K562 (cell line): Measurements from ENCODE around the gene POMC. TPM values are rescaled to one million over a fixed set of nuclear protein-coding genes. Genes with fewer than 3 reads are reported as not detected.

Source experiments
- ATAC-seq: fragments of 200-7000 bp; cut with Tn5 transposase; 3 replicates; pipeline ENCODE4 v1.9.1; 2020; ENCODE audit warnings: moderate library complexity
- BruUV-seq: library from RNA; stranded (reverse); fragments of 400-500 nt; replicated peaks from 2 replicates; lab custom pipeline; 2021; lab: Mats Ljungman, UMichigan
- CTCF ChIA-PET: fragments of 300-600 bp; formaldehyde crosslinking; extraction: SDS; loops from one replicate; lab custom pipeline; 2021; ENCODE audit warnings: low intra/inter-chr PET ratio; lab: Yijun Ruan, JAX
- POLR2A ChIA-PET: fragments of 300-600, 350-650 bp; sonication (Branson Sonifier 250); formaldehyde crosslinking; extraction: SDS; loops from one replicate; lab custom pipeline; 2021; ENCODE audit warnings: antibody characterized with exemption, inconsistent platforms; lab: Yijun Ruan, JAX
- DNase-seq, 4 experiments: peaks; one replicate each; pipeline versions ENCODE4 v3.0.0 to v3.0.0-alpha.2; 2011 to 2018; ENCODE audit warnings: low spot score in 3 of 4, mixed read lengths in 3 of 4; ENCODE audit errors: extremely low read depth in 1 of 4
- FAIRE-seq: peaks from 2 replicates; lab custom pipeline; 2011; peaks lifted over from hg19 to GRCh38; lab: Jason Lieb, UNC
- H2AFZ ChIP-seq: 2 replicates; pipeline ENCODE4 v1.6.0; 2011; ENCODE audit warnings: low read depth, low read length, control low read depth, inconsistent platforms
- H3K27ac ChIP-seq: fragments of 200-600 bp; 3 replicates; pipeline ENCODE4 v1.8.0; 2011; ENCODE audit warnings: low read depth, mild to moderate bottlenecking, control low read depth, inconsistent platforms, low read length, moderate library complexity, mixed read lengths; ENCODE audit errors: extremely low read depth
- H3K27me3 ChIP-seq, 2 experiments: fragments of 300-600 bp in 1 of 2; 2 replicates in 1 of 2; 3 replicates in 1 of 2; pipeline versions ENCODE4 v1.6.0 to v1.8.0; 2011; ENCODE audit warnings: inconsistent platforms in 2 of 2, low read length in 2 of 2, mild to moderate bottlenecking in 1 of 2, mixed read lengths in 1 of 2, moderate library complexity in 1 of 2; ENCODE audit not compliant: control insufficient read depth in 2 of 2, insufficient read depth in 2 of 2
- H3K36me3 ChIP-seq: fragments of 300-600 bp; 3 replicates; pipeline ENCODE4 v1.8.0; 2011; ENCODE audit warnings: mild to moderate bottlenecking, low read length, inconsistent platforms; ENCODE audit not compliant: control insufficient read depth, insufficient read depth
- H3K4me1 ChIP-seq, 2 experiments: fragments of 200-600 bp in 1 of 2; replicated peaks in 1 of 2; 2 replicates in 1 of 2; 3 replicates in 1 of 2; pipeline versions ENCODE4 v1.5.1 to v1.8.0; 2011; ENCODE audit warnings: inconsistent platforms in 2 of 2, low read length in 2 of 2, mild to moderate bottlenecking in 1 of 2, mixed read lengths in 1 of 2, moderate library complexity in 1 of 2; ENCODE audit not compliant: control insufficient read depth in 2 of 2, insufficient read depth in 2 of 2
- H3K4me2 ChIP-seq: 2 replicates; pipeline ENCODE4 v1.6.1; 2011; ENCODE audit warnings: low read length, control low read depth, inconsistent platforms, mixed read lengths; ENCODE audit not compliant: insufficient read depth
- H3K4me3 ChIP-seq: fragments of 200-600 bp; sonication (generic), shearing (Covaris generic); 2 replicates; pipeline ENCODE4 v1.5.1; 2016; ENCODE audit warnings: control low read depth, inconsistent platforms
- H3K79me2 ChIP-seq: fragments of 200-600 bp; 3 replicates; pipeline ENCODE4 v1.8.0; 2011; ENCODE audit warnings: low read length, inconsistent platforms; ENCODE audit not compliant: control insufficient read depth, insufficient read depth
- H3K9ac ChIP-seq, 2 experiments: 2 replicates each; pipeline versions ENCODE4 v1.6.0 to v1.6.1; 2011; ENCODE audit warnings: low read depth in 2 of 2, low read length in 2 of 2, control low read depth in 1 of 2, inconsistent platforms in 1 of 2, mild to moderate bottlenecking in 1 of 2, mixed read lengths in 1 of 2; ENCODE audit not compliant: insufficient read depth in 1 of 2
- H3K9me1 ChIP-seq: one replicate; pipeline ENCODE4 v1.6.0; 2011; ENCODE audit warnings: inconsistent platforms, mild to moderate bottlenecking, low read length, moderate library complexity; ENCODE audit not compliant: control insufficient read depth, insufficient read depth
- H3K9me3 ChIP-seq: replicated peaks from 2 replicates; pipeline ENCODE4 v1.5.1; 2011; ENCODE audit warnings: low read depth, low read length, inconsistent platforms; ENCODE audit not compliant: control insufficient read depth, insufficient read depth
- H4K20me1 ChIP-seq: replicated peaks from 2 replicates; pipeline ENCODE4 v1.6.1; 2011; ENCODE audit warnings: low read length, inconsistent platforms, mixed read lengths; ENCODE audit not compliant: control insufficient read depth, insufficient read depth
- ARID3A ChIP-seq: IDR thresholded peaks from 2 replicates; pipeline ENCODE4 v1.6.1; 2012; ENCODE audit warnings: low read depth, low read length, improper control_type of control experiment, borderline replicate concordance
- EP400 ChIP-seq: fragments of 450-650 bp; IDR thresholded peaks from 2 replicates; pipeline ENCODE4 v1.6.1; 2017; ENCODE audit warnings: antibody characterized with exemption, mild to moderate bottlenecking, moderate library complexity
- ESRRA ChIP-seq: fragments of 450-650 bp; IDR thresholded peaks from 2 replicates; pipeline ENCODE4 v1.6.1; 2014; ENCODE audit warnings: low read depth, mild to moderate bottlenecking, moderate library complexity, borderline replicate concordance
- MCM3 ChIP-seq: fragments of 450-650 bp; IDR thresholded peaks from 2 replicates; pipeline ENCODE4 v1.6.1; 2016
- PPARD ChIP-seq: fragments of 250-450 bp; sonication (Bioruptor Pico); IDR thresholded peaks from 2 replicates; pipeline ENCODE4 v1.8.0; 2022; ENCODE audit warnings: inconsistent platforms, mild to moderate bottlenecking, moderate library complexity
- SRSF9 ChIP-seq: fragments of 200-400 bp; formaldehyde crosslinking; IDR thresholded peaks from 2 replicates; pipeline ENCODE4 v1.6.1; 2017; ENCODE audit warnings: low read depth, low read length, borderline replicate concordance
- ZNF140 ChIP-seq: fragments of 250-450 bp; sonication (Bioruptor Pico); IDR thresholded peaks from 2 replicates; pipeline ENCODE4 v1.8.0; 2021; ENCODE audit warnings: moderate library complexity, mild to moderate bottlenecking, inconsistent platforms
- ZNF449 ChIP-seq: fragments of 250-450 bp; sonication (Bioruptor Pico); IDR thresholded peaks from 2 replicates; pipeline ENCODE4 v1.8.0; 2022; ENCODE audit warnings: moderate library complexity, mild to moderate bottlenecking, inconsistent platforms
- ZNF586 ChIP-seq: fragments of 450-650 bp; formaldehyde crosslinking; conservative IDR thresholded peaks from 2 replicates; pipeline ENCODE4 v1.4.0; 2020; ENCODE audit warnings: mild to moderate bottlenecking, moderate library complexity
- WGBS: fragments of 100-300 bp; shearing (Covaris generic); methylation state at CpG from one replicate; pipeline ENCODE4 v1.1.6; 2016; ENCODE audit warnings: low coverage, mixed read lengths; ENCODE audit not compliant: insufficient coverage; ENCODE audit errors: missing lambda C conversion rate; 5-methylcytosine and 5-hydroxymethylcytosine counted together
- in situ Hi-C: fragments of 300-500 bp; cut with MboI; formaldehyde crosslinking; loops from 4 replicates; pipeline ENCODE4 v1.15.0; 2018; ENCODE audit warnings: inconsistent platforms, mixed read lengths
- intact Hi-C: fragments of 100-400 bp; cut with micrococcal nuclease; formaldehyde crosslinking; loops from 2 replicates; pipeline ENCODE4 v1.14.2; 2022
- polyA plus RNA-seq, 8 experiments: library from polyadenylated mRNA; depleted of rRNA in 4 of 8; stranded (reverse) in 5 of 8; unstranded in 3 of 8; fragments of >200 nt; fragmentation: Nextera tagmentation in 2 of 8; fragmentation: Illumina TruSeq in 1 of 8; extraction: Ambion mirVana in 2 of 8; extraction: Trizol in 1 of 8; gene quantifications; 2 replicates each; pipeline versions ENCODE4 v1.2.1 to v1.2.3, GENCODE V29; 2011 to 2014; ENCODE audit warnings: inconsistent platforms in 1 of 8, missing spikeins in 1 of 8
- total RNA-seq, 7 experiments: library from RNA; depleted of rRNA in 6 of 7; stranded (reverse); fragments of >200 nt in 6 of 7; fragmentation: Illumina TruSeq in 2 of 7; extraction: Trizol in 2 of 7; gene quantifications; 2 replicates each; pipeline versions ENCODE4 v1.2.1 to v1.2.3, GENCODE V29; 2011 to 2021; ENCODE audit warnings: low replicate concordance in 1 of 7

Gene POMC
- total and polyA plus RNA-seq, 9 of the 15 experiments (the other 6 are each of a cell fraction or from before 2014, with no cell fraction given): not detected

- H2AFZ ChIP-seq: no peak overlapping the region
- no peak overlapping the region for H3K4me3 ChIP-seq
- no TSS peak for BruUV-seq
- H3K79me2 ChIP-seq: no peaks in the 10 kb centered on the region
- ATAC-seq: no peak
- WGBS: 0% methylated on average over 3 of the region's 3 CpGs
- H3K27me3 ChIP-seq: peaks cover 41 to 65% of the 10 kb centered on the region in 2 experiments
- ChIA-PET POLR2A (interaction anchor here (0.6 kb wide), 1 partner anchor 203 kb away, joined by 3 read pairs; no protein-coding TSS in a partner anchor), CTCF (no interaction called here)
- no peak for DNase-seq
- H3K27ac ChIP-seq: no peak overlapping the region
- in situ Hi-C loops: loop anchor here (10.0 kb wide), 1 partner anchor 718 kb away; no protein-coding TSS in a partner anchor
- H3K9me1 ChIP-seq: no peaks in the 10 kb centered on the region
- no peaks in the 10 kb centered on the region for H3K36me3 ChIP-seq
- no peaks in the 10 kb centered on the region for H3K4me1 ChIP-seq
- no peak for FAIRE-seq
- no peak overlapping the region for H3K4me2 ChIP-seq
- H3K9ac ChIP-seq: no peak overlapping the region
- H3K9me3 ChIP-seq: no peaks in the 10 kb centered on the region
- TF ChIP-seq ESRRA: no peak
- TF ChIP-seq PPARD: no peak
- TF ChIP-seq ZNF449 (CRISPR knock-in tag): no peak
- no peak for TF ChIP-seq ZNF140 (CRISPR knock-in tag)
- no peak for TF ChIP-seq EP400
- TF ChIP-seq SRSF9: no peak
- TF ChIP-seq ARID3A: no peak
- TF ChIP-seq ZNF586: no peak
- no peak for TF ChIP-seq MCM3
- H4K20me1 ChIP-seq: no peaks in the 10 kb centered on the region; the same call in none of the 2 replicates
- intact Hi-C loops: no loop called here
Observed at GRCh38 chr2:25122367-25122766, 46.0 kb downstream of the POMC start.
